ENCODE data around the gene GPR15. TPM values are rescaled to one million over a fixed set of nuclear protein-coding genes. Genes with fewer than 3 reads are reported as not detected.

Gene GPR15
- total RNA-seq (2014; rRNA removed; shearing (Covaris generic)) = not detected in 2 replicates

DNA sequence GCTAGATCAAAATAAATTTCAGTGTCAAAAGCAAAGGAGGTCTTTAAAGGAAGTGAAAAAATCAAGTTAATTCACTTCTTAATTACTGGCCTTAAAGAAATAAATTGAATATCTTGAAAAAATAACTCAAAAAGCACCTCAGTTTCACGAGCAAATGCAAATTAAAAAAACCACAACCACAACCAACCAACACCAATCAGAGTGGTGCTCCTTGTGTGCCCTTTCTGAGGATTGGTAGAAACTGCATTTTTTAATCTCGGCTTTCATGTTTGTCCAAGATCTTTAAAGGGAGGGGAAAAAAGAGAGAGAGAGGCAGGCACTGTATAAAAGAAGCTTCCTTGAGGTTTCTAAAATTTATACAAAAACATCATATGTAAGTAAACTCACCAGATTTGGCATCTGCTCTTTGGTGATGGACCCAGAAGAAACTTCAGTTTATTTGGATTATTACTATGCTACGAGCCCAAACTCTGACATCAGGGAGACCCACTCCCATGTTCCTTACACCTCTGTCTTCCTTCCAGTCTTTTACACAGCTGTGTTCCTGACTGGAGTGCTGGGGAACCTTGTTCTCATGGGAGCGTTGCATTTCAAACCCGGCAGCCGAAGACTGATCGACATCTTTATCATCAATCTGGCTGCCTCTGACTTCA, at the start of gene GPR15:
Gene GPR15 (plus strand): TSS at position 357 of the 653 bp plus-strand sequence. CDS start 56 bp downstream, at position 413.
- H3K36me3 ChIP-seq (replicated peaks; ENCODE audit: control insufficient read depth, insufficient read depth, low read length) = no peaks in the 10 kb centered on the region
- no peaks in the 10 kb centered on the region for H3K27me3 ChIP-seq (ENCODE audit: control insufficient read depth, insufficient read depth, low read length)
- no peak for DNase-seq
- H3K4me3 ChIP-seq (ENCODE audit: insufficient read depth, low read depth, low read length) = no peak within 1 kb of the TSS

DNA sequence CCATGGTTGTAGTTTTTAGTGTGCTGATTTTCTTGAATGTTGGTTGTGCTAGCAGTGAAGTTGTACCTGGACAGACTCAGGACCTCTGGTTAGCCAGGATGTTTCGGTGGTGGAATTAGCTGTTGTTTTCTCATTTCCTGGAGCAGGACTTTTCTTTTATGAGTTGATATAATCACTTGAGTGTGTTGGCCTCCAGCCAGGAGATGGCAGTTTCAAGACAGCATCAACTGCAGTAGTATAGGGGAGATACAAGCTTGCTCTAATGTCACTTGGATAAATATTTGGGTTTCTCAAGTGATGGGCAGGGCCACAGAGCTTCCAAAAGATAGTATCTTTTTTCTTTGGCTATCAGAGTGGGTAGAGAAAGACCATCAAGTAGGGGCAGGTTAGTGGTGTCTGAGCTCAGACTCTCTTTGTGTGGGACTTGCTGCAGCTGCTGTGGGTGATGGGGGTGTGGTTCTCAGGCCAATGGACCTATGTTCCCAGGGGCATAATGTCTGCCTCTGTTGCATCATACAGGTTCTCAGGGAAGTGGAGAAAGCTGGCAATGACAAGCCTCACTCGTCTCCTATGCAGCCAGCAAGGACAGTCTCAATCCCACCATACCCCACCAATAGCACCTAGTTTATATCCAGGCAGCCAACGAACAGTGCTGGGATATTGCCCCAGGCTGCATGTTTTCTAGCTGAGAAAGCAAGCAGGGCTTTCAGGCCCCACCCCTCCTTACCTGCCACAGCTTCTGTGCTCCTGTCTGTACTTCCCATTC, 48.9 kb upstream of the GPR15 start:
- no peaks in the 10 kb centered on the region for H3K36me3 ChIP-seq (replicated peaks; ENCODE audit: control insufficient read depth, insufficient read depth, low read length)
- DNase-seq = no peak
- H3K27me3 ChIP-seq (ENCODE audit: control insufficient read depth, insufficient read depth, low read length) = no peaks in the 10 kb centered on the region
- H3K4me3 ChIP-seq (ENCODE audit: insufficient read depth, low read depth, low read length) = no peak overlapping the region

DNA sequence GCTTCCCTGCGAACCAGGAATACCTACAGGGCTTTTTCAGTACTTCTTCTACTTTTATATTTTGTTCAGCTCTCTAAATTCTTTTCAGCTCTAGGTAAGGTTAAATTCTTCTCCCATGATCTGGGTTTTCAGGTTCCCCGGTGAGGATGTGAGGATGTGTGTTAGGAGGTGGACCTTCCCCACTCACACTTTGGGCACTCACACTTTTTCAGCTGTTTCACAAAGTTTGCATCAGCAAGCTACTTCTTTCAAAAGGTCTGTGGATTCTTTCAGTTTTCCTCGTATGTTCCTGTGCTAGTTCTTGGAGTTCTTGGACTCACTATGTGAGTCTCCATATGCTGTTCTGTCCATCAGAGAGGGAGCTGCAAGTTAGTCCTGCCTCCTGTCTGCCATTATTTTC, 48.2 kb upstream of the GPR15 start:
- Histone ChIP-seq H3K4me3 (ENCODE audit: insufficient read depth, low read depth, low read length) (no peak overlapping the region), H3K27me3 (ENCODE audit: control insufficient read depth, insufficient read depth, low read length) (no peaks in the 10 kb centered on the region), H3K36me3 (replicated peaks; ENCODE audit: control insufficient read depth, insufficient read depth, low read length) (no peaks in the 10 kb centered on the region)
- DNase-seq = no peak

GRCh38 chr3:98497381-98497780, 34.4 kb upstream of the GPR15 start, which contains the start of gene OR5K2:
Gene OR5K2 (plus strand): TSS chr3:98497681. CDS start chr3:98497681, 0 bp downstream.
- H3K4me3 ChIP-seq (ENCODE audit: insufficient read depth, low read depth, low read length) = no peak within 1 kb of the TSS
- no peak for DNase-seq
- H3K36me3 ChIP-seq (replicated peaks; ENCODE audit: control insufficient read depth, insufficient read depth, low read length) = no peaks in the 10 kb centered on the region
- no peaks in the 10 kb centered on the region for H3K27me3 ChIP-seq (ENCODE audit: control insufficient read depth, insufficient read depth, low read length)

GRCh38 chr3:98500019-98500418, 31.8 kb upstream of the GPR15 start:
- Histone ChIP-seq H3K4me3 (ENCODE audit: insufficient read depth, low read depth, low read length) (no peak overlapping the region), H3K27me3 (ENCODE audit: control insufficient read depth, insufficient read depth, low read length) (no peaks in the 10 kb centered on the region), H3K36me3 (replicated peaks; ENCODE audit: control insufficient read depth, insufficient read depth, low read length) (no peaks in the 10 kb centered on the region)
- no peak for DNase-seq

- no peak overlapping the region for H3K4me3 ChIP-seq (ENCODE audit: insufficient read depth, low read depth, low read length)
- no peak for DNase-seq
- no peaks in the 10 kb centered on the region for H3K27me3 ChIP-seq (ENCODE audit: control insufficient read depth, insufficient read depth, low read length)
- H3K36me3 ChIP-seq (replicated peaks; ENCODE audit: control insufficient read depth, insufficient read depth, low read length) = no peaks in the 10 kb centered on the region
Measured at GRCh38 chr3:98501270-98501669, 30.5 kb upstream of the GPR15 start.

DNA sequence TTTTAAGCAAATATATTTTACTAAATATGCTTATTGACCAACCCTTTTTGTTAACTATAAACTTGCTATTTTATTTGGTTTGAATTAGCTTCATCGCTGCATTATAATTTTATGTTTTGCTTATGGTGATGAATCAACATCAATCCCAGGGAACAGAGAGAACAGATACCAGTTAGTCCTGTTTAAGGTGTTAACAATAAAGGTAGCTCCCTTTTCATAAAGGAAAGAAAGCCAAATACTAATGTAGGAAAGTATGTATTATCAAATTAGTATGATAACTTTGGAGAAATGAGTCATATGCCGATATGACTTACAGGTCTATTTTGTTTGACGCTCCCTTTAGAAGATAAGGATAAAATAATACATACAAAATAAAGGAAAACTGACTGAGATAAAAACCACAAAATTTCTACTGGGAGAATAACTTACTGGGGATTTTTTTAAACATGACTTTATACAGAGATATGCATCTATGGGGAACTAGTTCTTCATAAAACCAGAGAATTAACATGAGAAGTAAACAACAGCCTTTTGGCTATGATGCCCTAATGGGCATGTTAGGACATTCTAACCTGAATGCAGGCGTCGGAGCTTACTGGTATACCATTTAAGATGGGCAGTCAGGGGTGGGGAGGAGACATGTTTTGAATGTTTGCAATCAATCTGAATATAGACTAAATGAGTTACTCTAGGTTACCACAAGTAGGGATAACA, 29.8 kb upstream of the GPR15 start:
- Histone ChIP-seq H3K36me3 (replicated peaks; ENCODE audit: control insufficient read depth, insufficient read depth, low read length) (no peaks in the 10 kb centered on the region), H3K27me3 (ENCODE audit: control insufficient read depth, insufficient read depth, low read length) (no peaks in the 10 kb centered on the region), H3K4me3 (ENCODE audit: insufficient read depth, low read depth, low read length) (no peak overlapping the region)
- no peak for DNase-seq

- Histone ChIP-seq H3K4me3 (ENCODE audit: insufficient read depth, low read depth, low read length) (no peak overlapping the region), H3K36me3 (replicated peaks; ENCODE audit: control insufficient read depth, insufficient read depth, low read length) (no peaks in the 10 kb centered on the region), H3K27me3 (ENCODE audit: control insufficient read depth, insufficient read depth, low read length) (no peaks in the 10 kb centered on the region)
- DNase-seq = no peak
Measured at GRCh38 chr3:98504539-98504938, 27.2 kb upstream of the GPR15 start.

DNA sequence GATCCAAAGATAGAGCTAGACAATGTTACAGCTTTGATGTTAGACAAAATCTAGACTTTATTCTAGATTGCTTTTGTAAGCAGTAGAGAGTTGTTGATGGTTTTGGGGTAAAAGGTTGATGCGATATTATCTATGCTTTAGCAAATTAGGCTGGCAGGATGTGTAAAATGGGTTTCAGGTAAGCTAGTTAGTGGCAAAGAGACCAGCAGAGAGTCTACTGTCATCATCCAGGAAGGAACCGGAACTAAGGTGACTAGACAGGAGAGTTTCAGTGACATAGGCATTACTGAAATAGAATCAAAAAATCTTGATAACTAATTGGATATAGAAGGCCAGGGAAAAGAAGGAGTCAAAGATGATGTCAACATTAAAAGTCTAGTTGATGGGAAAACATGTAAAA, 23.2 kb upstream of the GPR15 start:
- no peak overlapping the region for H3K4me3 ChIP-seq (ENCODE audit: insufficient read depth, low read depth, low read length)
- H3K27me3 ChIP-seq (ENCODE audit: control insufficient read depth, insufficient read depth, low read length) = no peaks in the 10 kb centered on the region
- no peak for DNase-seq
- no peaks in the 10 kb centered on the region for H3K36me3 ChIP-seq (replicated peaks; ENCODE audit: control insufficient read depth, insufficient read depth, low read length)

DNA sequence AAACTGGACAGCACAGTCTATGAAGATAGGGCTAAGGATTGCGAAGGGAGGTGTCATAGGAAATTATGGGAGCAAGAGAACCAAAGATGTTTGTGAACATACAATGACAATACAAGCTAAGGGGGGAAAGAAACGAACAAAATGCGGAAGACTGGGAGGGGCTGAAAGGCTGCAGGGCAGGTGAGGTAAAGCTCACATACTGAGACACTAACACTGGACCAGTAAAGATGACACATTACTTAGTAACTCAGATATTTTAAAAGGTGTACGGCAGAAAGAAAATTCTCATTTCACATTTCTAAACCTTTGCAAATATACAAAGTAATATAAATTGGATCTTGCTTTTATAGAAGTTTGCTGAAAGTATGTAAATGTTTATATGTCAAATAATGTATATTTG, 19.2 kb upstream of the GPR15 start:
- no peak for DNase-seq
- Histone ChIP-seq H3K36me3 (replicated peaks; ENCODE audit: control insufficient read depth, insufficient read depth, low read length) (peaks cover 3% of the 10 kb centered on the region), H3K27me3 (ENCODE audit: control insufficient read depth, insufficient read depth, low read length) (no peaks in the 10 kb centered on the region), H3K4me3 (ENCODE audit: insufficient read depth, low read depth, low read length) (no peak overlapping the region)

DNA sequence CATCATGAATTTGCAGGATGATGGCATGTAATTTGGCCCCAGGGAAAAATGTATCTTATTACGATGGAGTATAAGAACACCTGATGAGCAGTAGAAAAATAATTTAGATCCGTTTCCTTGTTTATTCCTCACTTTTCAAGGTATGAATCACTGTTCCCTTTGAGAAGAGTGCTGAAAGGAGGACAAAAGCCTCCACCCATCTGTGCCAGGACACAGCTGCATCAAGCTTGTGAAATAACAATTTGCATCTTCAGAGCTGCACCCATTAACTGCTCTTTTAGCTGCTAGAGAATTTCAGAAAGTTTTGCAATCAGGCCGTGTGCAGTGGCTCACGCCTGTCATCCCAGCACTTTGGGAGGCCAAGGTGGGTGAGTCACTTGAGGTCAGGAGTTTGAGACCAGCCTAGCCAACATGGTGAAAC, 18.7 kb upstream of the GPR15 start:
- Histone ChIP-seq H3K36me3 (replicated peaks; ENCODE audit: control insufficient read depth, insufficient read depth, low read length) (peaks cover 3% of the 10 kb centered on the region), H3K27me3 (ENCODE audit: control insufficient read depth, insufficient read depth, low read length) (no peaks in the 10 kb centered on the region), H3K4me3 (ENCODE audit: insufficient read depth, low read depth, low read length) (no peak overlapping the region)
- DNase-seq = no peak

DNA sequence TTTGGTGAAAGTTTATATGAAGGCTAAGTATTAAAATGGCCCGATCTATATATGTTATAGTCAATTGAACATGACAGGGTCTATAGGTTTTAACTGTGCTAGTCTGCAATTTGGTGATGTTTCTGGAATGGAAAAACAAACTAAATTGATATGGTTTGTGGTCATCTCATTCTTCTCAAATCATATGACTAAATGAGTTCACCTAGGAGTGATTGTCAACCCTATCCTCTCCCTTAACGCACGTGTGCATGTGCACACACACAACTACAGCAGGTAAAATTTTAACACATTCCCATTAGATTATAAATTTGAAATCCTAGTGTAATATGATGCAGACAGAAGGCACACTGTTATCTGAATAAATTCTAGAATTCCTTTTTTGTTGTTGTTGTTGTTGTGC, 18.0 kb upstream of the GPR15 start:
- Histone ChIP-seq H3K36me3 (replicated peaks; ENCODE audit: control insufficient read depth, insufficient read depth, low read length) (peaks cover 6% of the 10 kb centered on the region), H3K27me3 (ENCODE audit: control insufficient read depth, insufficient read depth, low read length) (no peaks in the 10 kb centered on the region), H3K4me3 (ENCODE audit: insufficient read depth, low read depth, low read length) (no peak overlapping the region)
- DNase-seq = no peak

- no peaks in the 10 kb centered on the region for H3K27me3 ChIP-seq (ENCODE audit: control insufficient read depth, insufficient read depth, low read length)
- DNase-seq = no peak
- H3K4me3 ChIP-seq (ENCODE audit: insufficient read depth, low read depth, low read length) = no peak overlapping the region
- peaks cover 6% of the 10 kb centered on the region for H3K36me3 ChIP-seq (replicated peaks; ENCODE audit: control insufficient read depth, insufficient read depth, low read length)
Measured at GRCh38 chr3:98514948-98515347, 16.8 kb upstream of the GPR15 start.

DNA sequence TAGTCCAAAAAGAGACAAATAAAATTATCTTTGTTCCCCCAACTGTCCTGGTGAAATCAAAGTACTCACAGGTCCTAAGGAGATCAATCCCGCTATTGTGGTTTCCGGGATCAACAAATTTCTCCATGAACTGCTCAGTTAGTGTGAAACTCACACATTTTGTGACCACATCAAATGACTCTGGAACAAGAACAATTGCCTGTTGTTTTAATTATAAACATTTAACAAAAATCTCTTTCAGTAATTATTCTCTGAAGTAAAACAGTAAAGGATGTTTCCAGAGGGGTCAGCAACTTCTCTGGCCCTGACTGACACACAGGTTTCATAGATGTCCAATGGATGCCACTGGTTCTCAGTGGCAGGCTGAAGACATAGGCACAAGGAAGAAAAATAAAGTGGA, 13.0 kb upstream of the GPR15 start:
- H3K27me3 ChIP-seq (ENCODE audit: control insufficient read depth, insufficient read depth, low read length) = no peaks in the 10 kb centered on the region
- DNase-seq = no peak
- no peak overlapping the region for H3K4me3 ChIP-seq (ENCODE audit: insufficient read depth, low read depth, low read length)
- peaks cover 11% of the 10 kb centered on the region for H3K36me3 ChIP-seq (replicated peaks; ENCODE audit: control insufficient read depth, insufficient read depth, low read length)

DNA sequence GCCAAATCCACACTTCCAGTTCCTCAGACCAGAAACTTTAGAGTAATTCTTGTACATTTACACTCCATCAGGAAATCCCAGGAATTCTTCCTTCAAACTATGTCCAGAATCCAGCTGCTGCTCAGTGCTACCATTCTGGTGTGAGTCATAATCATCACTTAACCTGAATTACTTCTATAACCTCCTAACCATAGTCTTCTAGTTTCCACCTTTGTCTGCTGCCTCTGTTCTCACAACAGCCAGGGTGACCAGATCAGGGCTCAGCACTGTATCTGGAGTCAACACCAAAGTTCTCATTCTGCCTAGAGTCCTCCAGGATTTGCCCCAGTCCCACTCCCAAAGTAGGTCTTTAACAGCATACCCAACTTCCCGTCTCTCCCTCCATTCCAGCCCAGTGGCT, 12.4 kb upstream of the GPR15 start:
- no peak overlapping the region for H3K4me3 ChIP-seq (ENCODE audit: insufficient read depth, low read depth, low read length)
- no peak for DNase-seq
- no peaks in the 10 kb centered on the region for H3K27me3 ChIP-seq (ENCODE audit: control insufficient read depth, insufficient read depth, low read length)
- H3K36me3 ChIP-seq (replicated peaks; ENCODE audit: control insufficient read depth, insufficient read depth, low read length) = peaks cover 11% of the 10 kb centered on the region

Measured in H7 (cell line).